Panc1 (cell line): ENCODE measurements around the gene KCNQ1. TPM values are rescaled to one million over a fixed set of nuclear protein-coding genes. Genes with fewer than 3 reads are reported as not detected.

Experiments used
- ATAC-seq: fragments of 200-7000 bp; cut with Tn5 transposase; 2 replicates; pipeline ENCODE4 v1.9.1; 2020; ENCODE audit warnings: mild to moderate bottlenecking, moderate library complexity
- BruUV-seq: library from RNA; stranded (reverse); fragments of 400-500 nt; replicated peaks from 2 replicates; lab custom pipeline; 2021; lab: Mats Ljungman, UMichigan
- CTCF ChIA-PET: fragments of 300-600 bp; sonication (Branson Sonifier 250); formaldehyde crosslinking; loops from one replicate; lab custom pipeline; 2022; ENCODE audit warnings: antibody characterized with exemption; lab: Charles Lee
- POLR2A ChIA-PET: fragments of 300-600 bp; sonication (Branson Sonifier 250); formaldehyde crosslinking; loops from one replicate; lab custom pipeline; 2022; ENCODE audit warnings: antibody characterized with exemption; lab: Charles Lee
- DNase-seq: peaks from one replicate; pipeline ENCODE4 v3.0.0-alpha.2; 2010; ENCODE audit warnings: low read depth, low spot score
- H3K27ac ChIP-seq: 2 replicates; pipeline ENCODE4 v1.5.1; 2011; ENCODE audit warnings: mild to moderate bottlenecking, low read length, inconsistent platforms
- H3K27me3 ChIP-seq: fragments of 200-500 bp; sonication (Bioruptor generic); 2 replicates; pipeline ENCODE4 v1.6.0; 2014; ENCODE audit warnings: low read length, inconsistent platforms; ENCODE audit not compliant: control insufficient read depth, insufficient read depth
- H3K36me3 ChIP-seq: fragments of 200-500 bp; sonication (Bioruptor generic); 2 replicates; pipeline ENCODE4 v1.5.1; 2014; ENCODE audit warnings: inconsistent platforms, mild to moderate bottlenecking, low read length, moderate library complexity; ENCODE audit not compliant: control insufficient read depth, insufficient read depth
- H3K4me1 ChIP-seq: 2 replicates; pipeline ENCODE4 v1.5.1; 2011; ENCODE audit warnings: inconsistent platforms, mild to moderate bottlenecking, low read length, moderate library complexity; ENCODE audit not compliant: control insufficient read depth, insufficient read depth
- H3K4me3 ChIP-seq, 2 experiments: 2 replicates each; pipeline ENCODE4 v1.5.1; 2011 to 2012; ENCODE audit warnings: low read depth in 2 of 2, low read length in 2 of 2, mild to moderate bottlenecking in 2 of 2, inconsistent platforms in 1 of 2, moderate library complexity in 1 of 2
- H3K9me3 ChIP-seq: fragments of 200-500 bp; sonication (Bioruptor generic); 2 replicates; pipeline ENCODE4 v1.5.1; 2014; ENCODE audit warnings: low read depth, mild to moderate bottlenecking, inconsistent platforms, low read length, moderate library complexity; ENCODE audit not compliant: control insufficient read depth, insufficient read depth
- CTCF ChIP-seq: fragments of 450-650 bp; IDR thresholded peaks from 2 replicates; pipeline ENCODE4 v1.5.1; 2017; ENCODE audit warnings: mild to moderate bottlenecking
- POLR2AphosphoS5 ChIP-seq: IDR thresholded peaks from 2 replicates; pipeline ENCODE4 v1.6.1; 2012; ENCODE audit warnings: mild to moderate bottlenecking, low read depth, low read length, moderate library complexity
- SIN3A ChIP-seq: IDR thresholded peaks from 2 replicates; pipeline ENCODE4 v1.6.1; 2012; ENCODE audit warnings: low read depth, mild to moderate bottlenecking, low read length, moderate library complexity, borderline replicate concordance; ENCODE audit not compliant: insufficient read depth
- TCF7L2 ChIP-seq: IDR thresholded peaks from 2 replicates; pipeline ENCODE4 v1.6.1; 2011; ENCODE audit warnings: mild to moderate bottlenecking, low read depth, low read length, inconsistent platforms
- in situ Hi-C: cut with HindIII; loops from 2 replicates; pipeline ENCODE4 v1.10.0; 2016; ENCODE audit warnings: low sequenced_read_pairs, low pct_unique_long_range_greater_than_20kb
- intact Hi-C: fragments of 100-400 bp; cut with micrococcal nuclease; formaldehyde crosslinking; loops from one replicate; pipeline ENCODE4 v1.10.0; 2022; ENCODE audit not compliant: unreplicated experiment
- total RNA-seq: library from RNA; stranded (reverse); gene quantifications from one replicate; pipeline ENCODE4 v1.2.1, GENCODE V29; 2021; ENCODE audit not compliant: unreplicated experiment
- TF ChIP-seq, protein P1 (sequence below), 2 experiments: IDR thresholded peaks; 2 replicates each; pipeline ENCODE4 v1.6.1; 2011 to 2012; ENCODE audit warnings: low read depth in 2 of 2, control low read depth in 1 of 2, low read length in 1 of 2, mild to moderate bottlenecking in 1 of 2, moderate library complexity in 1 of 2; ENCODE audit not compliant: insufficient read depth in 1 of 2

The KCNQ1 gene
- total RNA-seq, 1 experiment from 2014 or later, result 1.0 TPM

DNA sequence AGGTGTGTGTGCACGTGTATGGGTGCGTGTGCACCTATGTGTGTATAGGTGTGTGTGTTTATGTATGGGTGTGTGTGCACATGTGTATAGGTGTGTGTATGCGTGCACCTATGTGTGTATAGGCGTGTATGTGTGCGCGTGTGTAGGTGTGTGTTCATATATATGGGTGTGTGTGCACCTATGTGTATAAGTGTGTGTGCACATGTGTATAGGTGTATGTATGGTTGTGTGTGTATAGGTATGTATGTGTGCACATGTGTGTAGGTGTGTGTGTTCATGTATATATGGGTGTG, 26.9 kb downstream of the KCNQ1 start:
- intact Hi-C loops (no loop called here), in situ Hi-C loops (no loop called here)
- no peak overlapping the region for H3K27ac ChIP-seq
- BruUV-seq, result no TSS peak
- H3K4me3 ChIP-seq, result no peak overlapping the region
- TF ChIP-seq CTCF (no peak), POLR2AphosphoS5 (no peak), TCF7L2 (no peak), SIN3A (no peak)
- TF ChIP-seq, protein P1, sequence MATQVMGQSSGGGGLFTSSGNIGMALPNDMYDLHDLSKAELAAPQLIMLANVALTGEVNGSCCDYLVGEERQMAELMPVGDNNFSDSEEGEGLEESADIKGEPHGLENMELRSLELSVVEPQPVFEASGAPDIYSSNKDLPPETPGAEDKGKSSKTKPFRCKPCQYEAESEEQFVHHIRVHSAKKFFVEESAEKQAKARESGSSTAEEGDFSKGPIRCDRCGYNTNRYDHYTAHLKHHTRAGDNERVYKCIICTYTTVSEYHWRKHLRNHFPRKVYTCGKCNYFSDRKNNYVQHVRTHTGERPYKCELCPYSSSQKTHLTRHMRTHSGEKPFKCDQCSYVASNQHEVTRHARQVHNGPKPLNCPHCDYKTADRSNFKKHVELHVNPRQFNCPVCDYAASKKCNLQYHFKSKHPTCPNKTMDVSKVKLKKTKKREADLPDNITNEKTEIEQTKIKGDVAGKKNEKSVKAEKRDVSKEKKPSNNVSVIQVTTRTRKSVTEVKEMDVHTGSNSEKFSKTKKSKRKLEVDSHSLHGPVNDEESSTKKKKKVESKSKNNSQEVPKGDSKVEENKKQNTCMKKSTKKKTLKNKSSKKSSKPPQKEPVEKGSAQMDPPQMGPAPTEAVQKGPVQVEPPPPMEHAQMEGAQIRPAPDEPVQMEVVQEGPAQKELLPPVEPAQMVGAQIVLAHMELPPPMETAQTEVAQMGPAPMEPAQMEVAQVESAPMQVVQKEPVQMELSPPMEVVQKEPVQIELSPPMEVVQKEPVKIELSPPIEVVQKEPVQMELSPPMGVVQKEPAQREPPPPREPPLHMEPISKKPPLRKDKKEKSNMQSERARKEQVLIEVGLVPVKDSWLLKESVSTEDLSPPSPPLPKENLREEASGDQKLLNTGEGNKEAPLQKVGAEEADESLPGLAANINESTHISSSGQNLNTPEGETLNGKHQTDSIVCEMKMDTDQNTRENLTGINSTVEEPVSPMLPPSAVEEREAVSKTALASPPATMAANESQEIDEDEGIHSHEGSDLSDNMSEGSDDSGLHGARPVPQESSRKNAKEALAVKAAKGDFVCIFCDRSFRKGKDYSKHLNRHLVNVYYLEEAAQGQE (IDR thresholded peaks at IDR 0.05; ENCODE audit: insufficient read depth in 1 of 2, low read depth in 2 of 2, low read length in 1 of 2), result no peak
- H3K36me3 ChIP-seq, result no peaks in the 10 kb centered on the region
- CTCF ChIA-PET, result no interaction called here
- no peak for ATAC-seq
- POLR2A ChIA-PET, result no interaction called here
- no peaks in the 10 kb centered on the region for H3K4me1 ChIP-seq
- no peak for DNase-seq
- H3K27me3 ChIP-seq, result peaks cover 7% of the 10 kb centered on the region
- no peaks in the 10 kb centered on the region for H3K9me3 ChIP-seq

DNA sequence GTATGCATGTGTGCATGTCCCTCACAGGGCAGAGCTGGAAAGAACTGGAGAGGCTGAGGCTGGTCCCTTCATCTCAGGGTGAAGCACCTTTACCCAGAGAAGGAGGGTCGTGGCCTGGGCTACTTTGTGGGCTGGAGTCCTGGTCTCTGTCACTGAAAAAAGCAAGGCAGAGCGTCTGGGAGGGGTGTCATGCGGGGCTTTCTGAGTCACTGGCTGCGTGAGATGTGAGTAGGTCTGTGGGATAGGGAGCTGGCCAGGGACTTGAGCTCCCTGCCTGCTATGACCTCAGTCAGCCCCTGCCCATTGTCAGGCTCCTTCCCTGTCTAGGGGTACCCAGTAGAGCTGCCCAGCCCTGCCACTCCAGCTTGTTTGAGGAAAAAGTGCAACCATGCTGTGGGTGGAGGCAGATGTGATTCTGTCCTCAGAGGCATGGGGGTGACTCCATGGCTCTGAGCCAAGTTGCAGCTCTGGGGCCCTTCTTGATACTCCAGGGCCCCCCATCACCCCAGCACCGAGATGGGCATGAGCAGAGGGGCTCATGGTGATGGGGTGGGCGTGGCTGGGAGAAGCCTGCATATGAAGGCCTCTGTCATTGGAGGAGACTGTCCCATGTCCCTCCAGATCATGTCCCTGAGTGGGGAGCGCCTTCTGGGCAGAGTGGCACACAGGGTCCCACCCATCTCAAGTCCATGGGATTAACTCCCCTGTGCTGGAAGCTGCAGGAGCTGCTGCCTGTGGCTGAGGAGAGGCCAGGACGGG, 27.8 kb downstream of the KCNQ1 start:
- intact Hi-C loops, result no loop called here
- ATAC-seq (no peak), DNase-seq (no peak)
- BruUV-seq, result no TSS peak
- H3K4me1 ChIP-seq, result no peaks in the 10 kb centered on the region
- no peak overlapping the region for H3K27ac ChIP-seq
- TF ChIP-seq CTCF (no peak), POLR2AphosphoS5 (no peak), TCF7L2 (no peak), SIN3A (no peak)
- TF ChIP-seq, protein P1 (IDR thresholded peaks at IDR 0.05; ENCODE audit: insufficient read depth in 1 of 2, low read depth in 2 of 2, low read length in 1 of 2), result no peak
- H3K36me3 ChIP-seq, result no peaks in the 10 kb centered on the region
- no peaks in the 10 kb centered on the region for H3K9me3 ChIP-seq
- H3K4me3 ChIP-seq, result no peak overlapping the region
- in situ Hi-C loops, result no loop called here
- ChIA-PET CTCF (no interaction called here), POLR2A (no interaction called here)
- peaks cover 7% of the 10 kb centered on the region for H3K27me3 ChIP-seq
